IMR-90 (cell line): ENCODE data around the gene TMCC3. TPM values are rescaled to one million over a fixed set of nuclear protein-coding genes. Genes with fewer than 3 reads are reported as not detected.

Experiments used
- BHLHE40 ChIP-seq: fragments of 150-350 bp; IDR thresholded peaks from 2 replicates; pipeline ENCODE4 v1.6.1; 2016; ENCODE audit warnings: mild to moderate bottlenecking, low read depth, low read length
- CHD1 ChIP-seq: IDR thresholded peaks from 2 replicates; pipeline ENCODE4 v1.6.1; 2012; ENCODE audit warnings: low read depth, low read length, improper control_type of control experiment
- MAFK ChIP-seq: IDR thresholded peaks from 2 replicates; pipeline ENCODE4 v1.6.1; 2012; ENCODE audit warnings: low read depth, low read length, improper control_type of control experiment
- MAZ ChIP-seq: IDR thresholded peaks from 2 replicates; pipeline ENCODE4 v1.6.1; 2012; ENCODE audit warnings: low read depth, mild to moderate bottlenecking, low read length, improper control_type of control experiment, moderate library complexity, borderline replicate concordance
- MXI1 ChIP-seq: IDR thresholded peaks from 2 replicates; pipeline ENCODE4 v1.6.1; 2012; ENCODE audit warnings: low read depth, mild to moderate bottlenecking, low read length, moderate library complexity, borderline replicate concordance
- POLR2A ChIP-seq: IDR thresholded peaks from 2 replicates; pipeline ENCODE4 v1.6.1; 2012; ENCODE audit warnings: mild to moderate bottlenecking, low read depth, low read length
- SMC3 ChIP-seq: fragments of 150-350 bp; IDR thresholded peaks from 2 replicates; pipeline ENCODE4 v1.6.1; 2016; ENCODE audit warnings: low read depth, mild to moderate bottlenecking, antibody characterized with exemption, low read length, moderate library complexity
- polyA plus RNA-seq, 3 experiments: library from polyadenylated mRNA; depleted of rRNA; stranded (reverse); fragments of >200 nt; gene quantifications; 2 replicates each; pipeline ENCODE4 v1.2.3, GENCODE V29; 2012; ENCODE audit warnings: low replicate concordance in 1 of 3
- total RNA-seq: library from RNA; depleted of rRNA; stranded (reverse); fragments of >200 nt; gene quantifications from 2 replicates; pipeline ENCODE4 v1.2.3, GENCODE V29; 2012

The TMCC3 gene
- total and polyA plus RNA-seq, 2 of the 4 experiments (the other 2 are of a cell fraction): 0.14 to 0.36 TPM

DNA sequence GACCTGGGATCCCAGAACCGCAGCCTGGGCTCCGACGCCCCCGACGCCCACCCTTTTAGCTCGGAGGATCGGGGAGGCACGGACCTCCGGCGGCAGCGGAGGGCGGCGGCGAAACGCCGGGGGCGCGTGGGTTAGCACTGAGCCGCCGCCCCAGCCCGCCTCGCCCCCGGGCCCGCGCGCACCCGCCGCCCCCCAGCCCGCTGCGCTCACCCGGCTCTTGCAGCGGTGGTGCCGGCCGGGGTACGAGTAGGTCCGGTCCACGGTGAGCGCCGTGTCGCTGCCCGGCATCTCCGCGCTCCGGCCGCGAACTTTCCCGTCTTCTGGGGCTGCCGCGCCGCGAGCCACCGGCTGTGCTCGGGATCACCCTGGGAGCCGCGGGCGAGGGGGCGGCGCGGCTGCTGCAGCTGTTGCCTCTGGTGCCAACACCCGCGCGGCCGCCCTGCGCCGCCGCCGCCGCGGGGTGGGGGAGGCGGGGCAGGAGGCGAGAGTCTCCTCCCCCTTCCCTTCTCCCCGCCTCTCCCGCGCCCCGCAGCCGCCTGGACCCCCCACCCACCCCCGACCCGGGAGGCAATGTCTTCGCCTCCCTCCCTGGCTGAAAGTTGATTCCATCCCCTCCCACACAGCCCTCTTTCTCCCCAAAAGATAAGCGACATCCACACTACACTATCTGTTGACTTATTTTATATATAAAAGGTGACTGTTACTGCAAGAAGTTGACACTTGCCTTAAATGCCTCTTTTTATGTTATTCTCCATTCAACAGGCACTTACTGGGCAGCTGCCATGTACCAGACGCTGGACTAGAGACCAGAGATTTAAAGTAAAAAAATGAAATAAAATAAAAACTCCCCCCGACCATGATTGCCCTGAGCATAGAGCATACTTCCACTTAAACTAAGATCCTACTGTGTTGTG, at the start of gene TMCC3 (continued):
- TF ChIP-seq MAZ (no peak), CHD1 (no peak), BHLHE40 (no peak), SMC3 (no peak), MAFK (no peak), MXI1 (no peak), POLR2A (no peak)
